HT-29 (cell line): ENCODE measurements around the gene GOLGA6A. TPM values are rescaled to one million over a fixed set of nuclear protein-coding genes. Genes with fewer than 3 reads are reported as not detected.

Source experiments
- DNase-seq: peaks from one replicate; pipeline ENCODE4 v3.0.0-alpha.2; 2015; ENCODE audit warnings: low spot score
- small RNA-seq: library from RNA; depleted of rRNA; stranded (forward); fragments of <200 nt; gene quantifications from one replicate; pipeline ENCODE3, GENCODE V24; 2014
- total RNA-seq: library from RNA; depleted of rRNA; stranded (reverse); fragments of >200 nt; shearing (Covaris generic); gene quantifications from 2 replicates; pipeline ENCODE4 v1.2.3, GENCODE V29; 2014; rRNA removed

Gene GOLGA6A
- total RNA-seq, 1 experiment from 2014 or later: not detected

- DNase-seq: peak; percentile 88
Observed at GRCh38 chr15:74036271-74037170, 45.8 kb downstream of the GOLGA6A start.

GRCh38 chr15:74035121-74036017, 47.0 kb downstream of the GOLGA6A start:
- no peak for DNase-seq

GRCh38 chr15:74034206-74034755, 48.1 kb downstream of the GOLGA6A start:
- no peak for DNase-seq

GRCh38 chr15:74032606-74033561, 49.5 kb downstream of the GOLGA6A start:
- DNase-seq: no peak

GRCh38 chr15:74032046-74032445, 50.3 kb downstream of the GOLGA6A start:
- no peak for DNase-seq

GRCh38 chr15:74028646-74029045, 53.7 kb downstream of the GOLGA6A start:
- no peak for DNase-seq

GRCh38 chr15:74027688-74028087, 54.7 kb downstream of the GOLGA6A start:
- no peak for DNase-seq

- DNase-seq: no peak
Observed at GRCh38 chr15:74025436-74025835, 56.9 kb downstream of the GOLGA6A start.

GRCh38 chr15:74024687-74025086, 57.7 kb downstream of the GOLGA6A start:
- DNase-seq: no peak

GRCh38 chr15:74022706-74023470, 59.5 kb downstream of the GOLGA6A start:
- DNase-seq: no peak

Small RNA genes lying within 50 kb of the gene (small RNA-seq; reads per million reads assigned to genes)
- gene RN7SL429P: not detected

Other genes starting within 250 kb of the GOLGA6A start
- gene TBC1D21, start 209.0 kb downstream of the GOLGA6A start, total RNA-seq: not detected in 2 replicates
- 20.0 and 26.1 TPM in 2 replicates for gene LOXL1, start 156.1 kb downstream of the GOLGA6A start, total RNA-seq
- 13.3 and 23.5 TPM in 2 replicates for gene STOML1, start 90.3 kb downstream of the GOLGA6A start, total RNA-seq
- gene PML, start 87.8 kb downstream of the GOLGA6A start, total RNA-seq: 36.9 and 47.2 TPM in 2 replicates
- not detected in 2 replicates for gene ISLR2, start 48.0 kb upstream of the GOLGA6A start, total RNA-seq
- gene ISLR, start 91.2 kb upstream of the GOLGA6A start, total RNA-seq: not detected in 2 replicates
- 14.3 and 14.7 TPM in 2 replicates for gene STRA6, start 120.2 kb upstream of the GOLGA6A start, total RNA-seq
- gene CCDC33, start 153.8 kb upstream of the GOLGA6A start, total RNA-seq: 9.9 and 17.0 TPM in 2 replicates